Transverse colon (tissue), 4 donors: ENCODE measurements around the gene HIVEP3. TPM values are rescaled to one million over a fixed set of nuclear protein-coding genes. Genes with fewer than 3 reads are reported as not detected.

Experiments used
- DNase-seq: peaks from one replicate; pipeline ENCODE4 v3.0.0-alpha.2; 2019
- H3K27ac ChIP-seq, 4 donors: fragments of 200-600 bp; sonication (generic); 2 replicates each; pipeline ENCODE4 v1.5.1; 2016 to 2018; ENCODE audit warnings: inconsistent platforms in 4 of 4
- H3K27me3 ChIP-seq: fragments of 200-600 bp; sonication (generic); 2 replicates; pipeline ENCODE4 v1.5.1; 2017; ENCODE audit warnings: inconsistent platforms
- H3K36me3 ChIP-seq, 4 donors: fragments of 200-600 bp; sonication (generic); 2 replicates each; pipeline ENCODE4 v1.5.1; 2017 to 2019; ENCODE audit warnings: inconsistent platforms in 4 of 4
- H3K4me1 ChIP-seq, 4 donors: fragments of 200-600 bp; sonication (generic); 2 replicates each; pipeline ENCODE4 v1.5.1; 2017 to 2020; ENCODE audit warnings: inconsistent platforms in 4 of 4
- H3K4me3 ChIP-seq, 4 donors: fragments of 200-600 bp; sonication (generic); 1 replicate in 1 of 4; 2 replicates in 3 of 4; pipeline versions ENCODE4 v1.5.1 to v1.6.1; 2017 to 2019; ENCODE audit warnings: inconsistent platforms in 4 of 4
- H3K9me3 ChIP-seq, 2 donors: fragments of 200-600 bp; sonication (generic); 2 replicates each; pipeline ENCODE4 v1.5.1; 2017 to 2019; ENCODE audit warnings: inconsistent platforms in 2 of 2
- CTCF ChIP-seq, 5 experiments: fragments of 200-600 bp in 3 of 5; fragments of 450-650 bp in 2 of 5; sonication (generic) in 3 of 5; IDR thresholded peaks; 1 replicate in 2 of 5; 2 replicates in 3 of 5; pipeline ENCODE4 v1.5.1; 2016 to 2017; ENCODE audit warnings: antibody characterized with exemption in 5 of 5, inconsistent platforms in 3 of 5, mild to moderate bottlenecking in 2 of 5, moderate library complexity in 1 of 5
- EP300 ChIP-seq: sonication (generic); formaldehyde crosslinking; IDR thresholded peaks from one replicate; pipeline ENCODE4 v1.6.1; 2017; ENCODE audit warnings: antibody characterized with exemption, low read depth
- POLR2A ChIP-seq: fragments of 450-650 bp; IDR thresholded peaks from one replicate; pipeline ENCODE4 v1.6.1; 2016; ENCODE audit warnings: antibody characterized with exemption, mild to moderate bottlenecking, moderate library complexity
- POLR2AphosphoS5 ChIP-seq, 3 donors: sonication (generic); formaldehyde crosslinking; IDR thresholded peaks; one replicate each; pipeline ENCODE4 v1.6.1; 2016; ENCODE audit warnings: antibody characterized with exemption in 3 of 3
- WGBS, 2 donors: methylation state at CpG; one replicate each; pipeline ENCODE4 v1.1.5; 2018; ENCODE audit warnings: low coverage in 1 of 2; 5-methylcytosine and 5-hydroxymethylcytosine counted together
- in situ Hi-C, 4 donors: fragments of 200-750 bp; cut with MboI; loops; one replicate each; pipeline versions ENCODE4 v1.15.0 to v1.15.1; 2017; ENCODE audit warnings: low sequenced_read_pairs in 3 of 4, low pct_ligation_motif_present in 1 of 4, low pct_unique_long_range_greater_than_20kb in 1 of 4
- intact Hi-C: fragments of 100-400 bp; cut with DNase I; formaldehyde crosslinking; loops from one replicate; pipeline ENCODE4 v1.15.1; 2023; ENCODE audit warnings: low total_unique reads
- total RNA-seq, 4 donors: library from RNA; depleted of rRNA; stranded (reverse); fragments of >200 nt; gene quantifications; one replicate each; pipeline ENCODE4 v1.1.0, GENCODE V29; 2016

The HIVEP3 gene
- total RNA-seq, 4 donors from 2014 or later, result 3.7 to 15.0 (median 5.2) TPM

DNA sequence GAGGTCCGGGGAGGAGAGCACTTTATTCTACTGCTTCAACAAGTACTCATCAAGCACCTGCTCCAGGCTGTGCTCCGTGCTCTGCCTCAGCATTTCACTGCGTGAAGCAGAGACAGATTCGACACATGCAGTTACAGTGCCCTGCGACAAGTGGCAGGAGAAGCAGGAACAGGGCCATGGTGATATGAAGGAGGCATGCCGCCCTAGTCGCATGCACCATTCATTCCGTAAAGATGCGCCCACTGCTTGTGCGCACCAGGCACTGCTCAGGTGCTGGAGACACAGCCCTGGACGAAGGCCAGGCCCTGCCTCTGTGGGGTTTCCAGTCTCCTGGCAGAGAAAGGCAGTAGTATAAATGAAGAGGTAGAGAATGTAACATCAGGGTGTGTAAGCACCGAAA, 206.6 kb downstream of the HIVEP3 start:
- H3K9me3 ChIP-seq, result no peaks in the 10 kb centered on the region

GRCh38 chr1:41711581-41711980, 207.1 kb downstream of the HIVEP3 start:
- H3K36me3 ChIP-seq, result no peaks in the 10 kb centered on the region
- H3K4me1 ChIP-seq, result no peaks in the 10 kb centered on the region
- intact Hi-C loops, result no loop called here
- H3K27me3 ChIP-seq, result no peaks in the 10 kb centered on the region
- no peak for DNase-seq
- H3K27ac ChIP-seq, result no peak overlapping the region
- H3K9me3 ChIP-seq, result no peaks in the 10 kb centered on the region
- WGBS, 2 donors, result 45 to 60% methylated on average over 4 to 12 of the region's 12 CpGs
- no peak overlapping the region for H3K4me3 ChIP-seq
- in situ Hi-C loops, result no loop called here
- TF ChIP-seq EP300 (no peak), POLR2A (no peak), CTCF (IDR thresholded peaks at IDR 0.05) (no peak), POLR2AphosphoS5 (IDR thresholded peaks at IDR 0.05) (no peak)

More for the DNA sequence above, 206.6 kb downstream of the HIVEP3 start:
- Histone ChIP-seq H3K4me3 (no peak overlapping the region), H3K27ac (no peak overlapping the region), H3K4me1 (no peaks in the 10 kb centered on the region), H3K36me3 (no peaks in the 10 kb centered on the region), H3K27me3 (no peaks in the 10 kb centered on the region)
- in situ Hi-C loops, result no loop called here
- DNase-seq, result no peak
- WGBS, 2 donors, result 86 to 88% methylated on average over 1 to 12 of the region's 12 CpGs
- intact Hi-C loops, result no loop called here
- TF ChIP-seq POLR2AphosphoS5 (IDR thresholded peaks at IDR 0.05) (no peak), EP300 (no peak), POLR2A (no peak), CTCF (IDR thresholded peaks at IDR 0.05) (no peak)

- 95 to 99% methylated on average over 5 to 9 of the region's 9 CpGs for WGBS, 2 donors
- in situ Hi-C loops (no loop called here), intact Hi-C loops (no loop called here)
- Histone ChIP-seq H3K4me3 (no peak overlapping the region), H3K9me3 (no peaks in the 10 kb centered on the region), H3K27me3 (no peaks in the 10 kb centered on the region), H3K4me1 (no peaks in the 10 kb centered on the region), H3K27ac (no peak overlapping the region), H3K36me3 (no peaks in the 10 kb centered on the region)
- TF ChIP-seq POLR2A (no peak), POLR2AphosphoS5 (IDR thresholded peaks at IDR 0.05) (no peak), EP300 (no peak), CTCF (IDR thresholded peaks at IDR 0.05) (no peak)
- DNase-seq, result no peak
Observed at GRCh38 chr1:41710980-41711379, 207.7 kb downstream of the HIVEP3 start.

DNA sequence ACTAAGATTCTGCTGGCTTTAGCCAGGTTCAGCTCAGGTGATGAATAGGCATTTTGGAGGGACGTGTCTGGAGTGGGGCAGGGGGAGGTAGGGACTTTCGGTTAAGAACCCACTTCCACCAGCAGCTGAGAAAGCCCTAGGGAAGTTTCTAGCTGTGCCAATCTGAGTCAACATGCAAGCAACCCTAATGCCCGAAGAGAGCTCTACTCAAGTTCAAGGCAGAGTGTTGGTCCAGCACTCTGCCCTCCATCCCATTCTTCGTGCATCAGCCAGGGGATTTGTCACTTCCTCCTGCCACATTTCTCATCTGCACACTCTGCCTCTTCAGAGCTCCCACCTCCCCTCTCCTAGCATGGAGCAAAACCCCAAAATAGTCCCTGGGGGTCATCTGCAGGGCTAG, 208.8 kb downstream of the HIVEP3 start:
- Histone ChIP-seq H3K27me3 (no peaks in the 10 kb centered on the region), H3K36me3 (no peaks in the 10 kb centered on the region), H3K27ac (no peak overlapping the region), H3K4me1 (no peaks in the 10 kb centered on the region), H3K9me3 (no peaks in the 10 kb centered on the region), H3K4me3 (no peak overlapping the region)
- intact Hi-C loops (no loop called here), in situ Hi-C loops (no loop called here)
- no peak for DNase-seq
- TF ChIP-seq POLR2AphosphoS5 (IDR thresholded peaks at IDR 0.05) (no peak), EP300 (no peak)
- 86 to 90% methylated on average over 2 to 4 of the region's 4 CpGs for WGBS, 2 donors

- intact Hi-C loops (no loop called here), in situ Hi-C loops (no loop called here)
- Histone ChIP-seq H3K4me3 (no peak overlapping the region), H3K4me1 (no peaks in the 10 kb centered on the region), H3K27ac (no peak overlapping the region), H3K27me3 (no peaks in the 10 kb centered on the region), H3K9me3 (no peaks in the 10 kb centered on the region), H3K36me3 (no peaks in the 10 kb centered on the region)
- no peak for TF ChIP-seq CTCF (IDR thresholded peaks at IDR 0.05)
- no peak for TF ChIP-seq POLR2AphosphoS5 (IDR thresholded peaks at IDR 0.05)
- TF ChIP-seq POLR2A, result no peak
- no peak for TF ChIP-seq EP300
- 90% methylated on average over 4 of the region's 4 CpGs; no CpG with 5 or more reads in 1 of the 2 donors for WGBS, 2 donors
- no peak for DNase-seq
Observed at GRCh38 chr1:41709331-41709730, 209.4 kb downstream of the HIVEP3 start.
